Skeletal muscle cell (primary cell): Measurements from ENCODE around the gene SH3RF3.

Source experiments
- DNase-seq: peaks from one replicate; pipeline ENCODE4 v3.0.0-alpha.2; 2010; ENCODE audit warnings: low read depth
- H3K4me3 ChIP-seq: 2 replicates; pipeline ENCODE4 v1.5.1; 2011; ENCODE audit warnings: low read depth, mild to moderate bottlenecking, control low read depth, low read length, moderate library complexity

The SH3RF3 gene

DNA sequence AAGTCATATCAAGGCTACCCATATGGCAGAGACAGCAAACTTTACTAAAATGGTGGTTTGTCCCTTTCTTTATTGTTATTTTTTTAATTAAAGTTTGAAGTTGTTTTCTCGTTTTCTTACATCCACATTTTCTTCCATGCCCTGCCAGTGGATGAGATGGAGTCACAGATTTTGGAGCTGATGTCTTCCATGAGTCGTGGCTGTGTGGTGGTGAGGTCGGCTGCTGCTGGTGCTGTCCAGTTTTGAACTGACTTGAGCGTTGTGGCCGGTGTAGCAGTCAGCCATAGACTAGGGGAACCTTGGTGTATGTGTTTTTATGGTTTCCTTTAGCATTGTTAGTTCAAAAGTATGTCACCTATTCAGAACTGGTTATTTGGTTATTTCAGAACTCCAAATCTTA, 182.8 kb downstream of the SH3RF3 start:
- no peak overlapping the region for H3K4me3 ChIP-seq
- DNase-seq, result no peak

DNA sequence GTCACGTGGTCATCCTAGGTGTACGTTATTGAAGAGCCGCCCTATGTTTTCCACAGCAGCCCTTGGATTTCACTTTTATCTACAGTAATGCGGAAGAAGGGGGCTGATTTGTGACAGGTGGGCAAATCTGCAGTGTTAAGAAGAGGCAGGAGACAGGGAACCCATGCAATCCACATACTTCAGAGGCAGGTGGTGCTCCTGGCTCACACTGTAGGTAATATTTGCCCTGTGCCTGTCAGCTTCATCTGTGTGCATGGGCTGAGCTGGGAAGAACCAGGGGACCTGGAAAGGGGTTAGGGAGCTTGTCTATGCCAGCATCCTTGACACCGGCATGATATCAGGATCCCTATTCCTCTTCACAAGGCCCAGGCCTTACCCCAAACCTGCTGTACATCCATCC, 183.9 kb downstream of the SH3RF3 start:
- no peak for DNase-seq
- H3K4me3 ChIP-seq, result no peak overlapping the region

DNA sequence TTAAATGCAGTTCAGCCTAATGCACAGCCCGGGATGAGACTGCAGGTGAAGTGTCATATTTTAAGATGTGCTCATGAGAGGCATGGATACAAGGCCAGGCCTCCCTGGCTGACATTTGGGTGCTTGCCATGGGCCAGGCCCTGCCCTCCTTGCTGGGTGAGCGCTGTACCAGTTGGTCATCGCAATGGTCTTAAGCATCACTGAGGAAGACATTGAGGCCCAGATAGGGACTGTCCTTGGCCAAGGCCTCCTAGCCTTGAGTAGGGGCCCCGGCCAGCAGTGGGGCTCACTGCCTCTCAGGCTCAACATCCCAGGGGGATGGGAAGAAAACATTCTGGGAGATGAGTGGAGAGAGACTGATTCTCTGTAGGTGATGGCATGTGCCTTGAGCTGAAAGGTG, 184.3 kb downstream of the SH3RF3 start:
- no peak overlapping the region for H3K4me3 ChIP-seq
- no peak for DNase-seq

DNA sequence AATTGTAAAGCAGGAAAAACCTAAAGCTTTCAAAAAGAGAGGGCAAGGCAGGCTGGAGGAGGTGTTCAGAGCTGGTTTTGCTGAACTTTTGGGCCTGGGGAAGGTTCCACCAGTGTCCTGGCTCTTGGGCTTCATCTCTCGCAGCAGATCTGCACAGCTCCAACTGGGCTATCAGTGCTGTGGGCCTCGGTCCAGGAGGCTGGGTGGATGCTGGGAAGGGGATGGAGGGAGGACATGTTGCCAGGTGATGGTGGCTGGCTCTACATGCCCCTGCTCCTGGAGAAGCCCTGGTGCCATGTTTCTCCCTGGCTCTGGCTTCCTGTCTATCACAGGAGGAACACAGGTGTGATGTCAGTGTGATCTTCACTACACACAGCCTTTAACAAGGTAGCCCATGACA, 187.1 kb downstream of the SH3RF3 start:
- DNase-seq, result no peak
- no peak overlapping the region for H3K4me3 ChIP-seq

DNA sequence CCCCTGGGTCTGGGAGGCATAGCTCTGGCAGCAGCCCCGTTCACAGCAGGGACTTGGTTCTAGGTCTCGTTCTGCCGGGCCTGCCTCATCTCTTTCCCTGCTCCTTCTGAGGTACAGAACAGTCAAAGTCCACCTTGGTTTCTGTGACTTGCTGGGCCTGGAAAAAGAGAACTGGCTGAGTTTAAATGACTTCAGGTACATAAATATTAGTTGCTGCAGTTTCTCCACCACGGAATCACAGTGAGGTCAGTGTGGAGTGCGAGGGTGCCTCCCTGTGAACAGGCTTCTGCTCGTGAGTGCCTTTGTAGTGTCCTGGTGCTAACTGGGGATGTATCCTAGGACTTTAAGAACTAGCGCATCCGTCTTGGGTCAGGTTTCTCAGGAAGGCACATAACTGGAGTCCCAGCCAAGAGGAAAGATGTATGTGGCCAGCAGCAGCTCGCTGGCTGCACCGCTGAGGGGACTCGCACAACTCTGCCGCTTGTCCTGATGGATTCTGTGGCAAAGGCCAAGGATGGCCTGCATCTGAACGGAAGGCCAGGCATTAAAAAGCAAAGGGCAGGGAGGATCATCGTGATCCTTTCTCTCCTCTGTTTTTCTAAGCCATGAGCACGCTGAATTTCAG, 188.6 kb downstream of the SH3RF3 start:
- H3K4me3 ChIP-seq, result no peak overlapping the region
- no peak for DNase-seq

DNA sequence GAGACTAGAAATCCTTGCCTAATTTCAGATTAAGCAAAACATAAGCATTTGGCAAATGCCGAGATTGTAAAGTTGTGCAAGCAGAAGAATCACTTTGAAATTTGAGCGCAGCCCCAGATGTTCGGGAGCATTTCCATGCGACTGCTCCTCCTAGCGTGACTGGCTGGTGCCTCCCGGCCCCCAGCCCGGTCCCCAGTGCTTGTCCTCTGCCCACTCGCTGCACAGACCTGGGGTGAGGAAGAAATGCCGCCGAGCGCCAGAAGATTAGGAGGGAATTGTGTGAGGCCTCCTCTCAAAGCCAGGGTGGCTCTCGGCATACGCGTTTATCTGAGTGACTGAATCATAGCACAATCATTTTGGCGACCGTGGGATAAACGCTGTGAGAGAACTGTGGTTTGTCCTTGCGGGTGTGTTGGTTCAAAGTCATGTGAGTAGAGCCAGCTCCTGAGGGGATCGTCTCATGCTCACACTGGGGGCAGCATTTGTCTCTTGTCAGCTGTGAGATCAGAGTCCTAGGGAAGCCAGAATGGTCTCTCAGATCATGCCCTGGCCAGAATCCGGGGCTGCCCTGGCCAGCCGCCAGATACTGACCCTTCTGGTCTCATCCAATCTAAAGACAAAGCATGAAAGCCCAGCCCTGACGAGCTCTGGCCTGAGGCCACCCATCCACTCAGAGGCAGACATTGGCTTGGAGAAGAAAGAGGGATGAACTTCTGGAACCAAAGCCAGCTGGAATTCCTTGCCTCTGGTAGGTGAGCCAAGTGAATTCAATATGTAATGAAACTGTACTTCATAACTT, 189.3 kb downstream of the SH3RF3 start:
- peak; percentile 97 for DNase-seq
- H3K4me3 ChIP-seq, result peak overlapping the region; percentile 22

DNA sequence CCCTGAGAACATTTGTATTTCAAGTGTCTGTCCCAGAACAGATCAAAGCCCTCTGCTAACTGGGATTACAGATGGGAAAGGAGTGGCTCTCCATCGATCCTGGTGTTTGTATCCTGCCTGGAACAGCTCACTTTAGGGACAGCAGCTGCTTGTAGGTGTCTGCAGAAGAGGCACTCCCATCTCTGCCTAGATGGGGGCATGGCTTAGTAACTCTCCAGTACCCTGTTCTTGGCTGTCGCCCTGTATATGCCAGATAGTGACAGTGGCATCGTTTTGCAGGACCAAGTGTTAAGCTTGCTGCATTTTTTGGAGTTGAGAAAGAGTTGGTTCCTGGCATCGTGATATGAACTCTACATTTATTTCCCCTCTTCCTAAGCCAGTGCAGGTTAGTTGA, 189.9 kb downstream of the SH3RF3 start:
- peak overlapping the region; percentile 22 for H3K4me3 ChIP-seq

DNA sequence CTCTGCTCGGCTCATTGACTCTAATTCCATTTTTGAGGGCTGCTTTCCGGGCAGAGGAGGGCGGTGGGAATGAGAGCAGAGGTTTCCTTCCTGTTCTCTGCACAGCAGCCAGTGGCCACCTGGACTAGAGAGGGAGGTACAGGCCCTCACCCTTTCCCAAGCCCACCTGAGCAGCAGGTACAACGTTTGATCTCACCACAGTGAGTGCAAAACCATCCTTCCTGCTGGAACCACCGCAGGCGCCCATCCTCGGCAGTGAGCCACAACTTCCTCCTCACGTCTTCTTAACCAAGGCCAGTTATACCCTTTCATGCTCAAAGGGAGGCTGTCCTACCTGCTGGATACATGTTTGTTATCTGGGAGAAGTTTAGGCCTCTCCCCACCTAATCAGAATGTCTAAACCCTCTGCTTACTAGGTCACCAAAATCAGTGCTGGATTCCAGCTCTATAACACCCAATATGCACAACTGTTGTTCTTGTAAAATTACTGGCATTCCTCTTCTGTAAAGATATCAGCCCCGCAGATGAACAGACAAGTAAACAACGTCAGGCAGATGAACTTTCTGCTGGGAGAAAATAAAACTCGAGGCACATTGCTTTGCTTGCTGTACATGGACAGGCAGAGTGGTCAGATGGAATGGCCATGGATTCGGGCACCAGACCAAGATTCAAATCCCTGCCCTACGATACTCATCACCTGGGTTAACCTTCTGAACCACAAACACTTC, 191.4 kb downstream of the SH3RF3 start:
- DNase-seq, result no peak
- H3K4me3 ChIP-seq, result no peak overlapping the region

More for the DNA sequence above, 189.9 kb downstream of the SH3RF3 start:
- no peak for DNase-seq

DNA sequence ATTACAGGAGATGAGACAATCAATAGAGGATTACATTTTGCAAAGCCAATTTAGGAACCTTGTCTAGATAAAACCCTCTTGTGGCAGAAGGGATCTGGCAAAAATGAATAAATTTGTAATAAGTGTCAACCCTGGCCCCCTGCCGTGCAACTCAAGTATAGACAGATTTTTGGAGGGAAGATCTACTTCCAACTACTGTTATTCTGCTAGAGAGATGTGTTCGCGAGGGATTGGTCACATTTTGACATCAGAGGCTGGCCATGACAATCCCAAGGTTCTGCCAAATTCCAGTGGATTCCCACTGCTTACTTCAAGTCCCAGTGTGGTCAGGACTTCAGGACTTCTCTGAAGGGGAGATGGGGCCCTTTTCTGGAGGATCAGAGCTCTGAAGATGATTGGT, 192.6 kb downstream of the SH3RF3 start:
- DNase-seq, result no peak
- no peak overlapping the region for H3K4me3 ChIP-seq

DNA sequence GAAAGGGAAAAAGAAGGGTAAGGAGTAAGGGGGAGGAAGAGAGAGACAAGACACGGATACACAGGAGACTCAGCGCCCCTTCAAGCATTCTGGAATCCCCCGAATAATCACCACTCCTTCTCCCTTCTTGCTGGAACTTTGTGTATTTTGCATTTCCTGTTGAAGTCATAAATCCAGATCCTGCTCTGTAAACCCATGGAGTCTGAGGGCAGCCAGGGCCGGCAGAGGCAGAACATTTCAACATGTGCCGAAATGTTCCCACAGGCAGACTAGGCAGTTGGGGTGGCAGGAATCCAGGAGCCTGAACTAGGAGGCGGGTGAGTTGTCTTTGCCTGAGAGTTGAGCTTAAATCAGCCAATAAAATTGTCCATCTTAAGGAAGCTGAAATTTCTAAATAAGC, 193.1 kb downstream of the SH3RF3 start:
- no peak overlapping the region for H3K4me3 ChIP-seq
- DNase-seq, result peak; percentile 99

DNA sequence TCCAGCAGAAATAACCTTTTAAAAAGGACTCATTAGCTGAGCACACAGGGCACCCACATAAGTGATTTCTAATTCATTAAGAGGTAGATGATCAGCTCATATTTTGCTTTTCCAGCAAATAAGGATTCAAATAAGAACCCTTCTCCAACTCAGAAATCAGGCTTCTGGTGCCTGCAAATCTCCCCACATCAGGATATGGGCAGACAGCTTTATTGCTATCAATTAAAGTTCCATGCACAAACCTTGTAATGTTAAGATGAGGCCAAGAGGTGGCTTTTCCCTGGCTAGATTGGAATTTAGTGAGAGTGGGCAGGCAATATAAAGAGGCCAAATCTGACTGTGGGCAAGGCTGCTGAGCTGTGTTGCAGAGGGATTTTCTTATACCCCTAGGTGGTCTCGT, 193.6 kb downstream of the SH3RF3 start:
- no peak for DNase-seq
- no peak overlapping the region for H3K4me3 ChIP-seq

DNA sequence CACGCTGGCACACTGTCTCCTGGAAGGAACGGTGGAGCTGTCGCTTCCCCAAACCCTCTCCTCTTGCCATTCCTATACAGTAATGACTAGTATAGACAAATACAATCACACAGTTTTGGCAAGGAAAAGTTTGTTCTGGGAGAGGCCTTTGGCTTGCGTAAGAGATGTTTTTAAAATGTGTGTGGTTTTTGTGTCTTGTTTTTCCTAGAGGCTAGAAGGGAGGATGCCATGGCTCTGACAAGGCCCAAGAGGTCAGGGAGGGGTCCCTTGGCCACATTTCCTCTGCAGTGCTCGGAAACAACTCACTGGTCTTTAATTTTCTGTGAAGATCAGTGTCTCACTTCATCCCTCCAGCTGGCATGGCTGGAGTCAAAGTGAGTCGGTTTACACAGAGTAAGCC, 195.9 kb downstream of the SH3RF3 start:
- DNase-seq, result peak; percentile 98
- H3K4me3 ChIP-seq, result no peak overlapping the region

DNA sequence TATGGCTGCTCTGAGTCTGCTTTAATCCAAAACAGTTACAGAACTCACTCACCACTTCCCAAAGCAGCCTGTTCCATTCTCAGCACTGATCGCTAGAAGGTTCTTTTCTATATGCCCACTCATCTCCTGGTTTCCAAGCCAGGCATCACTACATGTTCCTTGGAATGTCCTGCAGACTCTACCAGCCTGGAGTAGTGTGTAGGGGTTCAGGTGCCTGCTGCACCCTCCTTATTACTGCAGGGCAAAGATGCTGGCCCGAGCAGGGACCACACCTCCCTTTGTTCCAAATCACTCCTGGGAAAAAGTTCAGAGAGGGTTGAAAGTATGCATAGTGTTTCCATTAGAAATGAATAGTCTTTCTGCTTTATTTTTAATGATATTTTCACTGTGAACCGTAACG, 196.6 kb downstream of the SH3RF3 start:
- no peak overlapping the region for H3K4me3 ChIP-seq
- no peak for DNase-seq

DNA sequence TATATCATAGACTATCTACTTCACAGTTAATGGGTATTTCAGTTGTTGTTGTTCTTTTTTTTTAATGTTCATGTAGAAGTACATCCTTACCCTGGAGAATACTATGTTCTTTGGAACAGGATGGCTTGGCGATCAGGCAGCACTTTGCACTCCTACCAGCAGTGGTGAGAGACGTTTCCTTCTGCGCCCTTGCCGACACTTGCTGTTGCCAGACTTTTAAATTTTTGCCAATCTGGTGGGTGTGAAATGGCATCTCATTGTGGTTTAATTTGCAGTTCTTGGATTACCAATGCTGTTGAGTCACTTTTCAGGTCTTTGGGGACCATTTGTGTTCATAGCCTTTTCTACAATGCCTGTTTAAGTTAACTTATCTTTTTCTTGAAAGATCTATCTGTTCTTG, 197.3 kb downstream of the SH3RF3 start:
- DNase-seq, result peak; percentile 47
- H3K4me3 ChIP-seq, result no peak overlapping the region

DNA sequence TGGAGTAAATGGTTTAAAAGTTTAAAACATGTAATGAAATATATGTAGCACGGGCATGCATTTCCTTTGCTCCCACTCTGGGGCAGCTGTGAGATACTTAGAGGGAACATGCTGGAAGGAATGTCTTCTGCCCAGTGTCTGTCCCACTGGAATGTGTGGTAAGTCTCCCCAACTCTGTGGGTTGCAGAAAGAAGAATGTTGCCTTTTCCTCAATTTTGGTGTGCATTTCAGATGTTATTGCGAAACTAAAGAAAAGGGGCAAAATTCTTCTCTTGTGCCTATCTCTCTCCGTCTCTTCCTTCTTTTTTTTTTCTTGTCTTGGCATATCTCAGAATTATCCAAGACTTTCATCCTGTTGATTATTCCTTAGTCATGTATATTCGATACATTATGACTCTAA, 201.1 kb downstream of the SH3RF3 start:
- peak; percentile 58 for DNase-seq
- no peak overlapping the region for H3K4me3 ChIP-seq

DNA sequence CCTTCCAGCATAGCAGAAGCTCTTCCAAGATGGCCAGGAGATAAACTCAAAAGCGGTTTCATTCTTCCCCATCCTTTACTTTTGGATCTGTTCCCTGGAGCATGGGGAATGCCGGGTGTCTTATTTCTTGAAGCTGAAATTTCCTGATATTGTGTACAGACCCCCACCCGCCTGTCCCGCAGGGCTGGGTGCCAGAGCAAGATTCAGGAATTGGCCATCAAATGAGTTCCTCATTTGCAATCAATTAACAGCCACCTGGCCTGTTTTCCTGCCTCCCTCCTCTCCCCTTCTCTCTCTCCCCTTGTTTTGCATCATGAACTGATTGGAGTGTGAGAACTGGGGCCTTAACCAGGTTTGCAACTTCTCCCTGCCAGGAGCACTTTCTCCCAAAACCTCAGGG, 202.1 kb downstream of the SH3RF3 start:
- H3K4me3 ChIP-seq, result no peak overlapping the region
- no peak for DNase-seq

DNA sequence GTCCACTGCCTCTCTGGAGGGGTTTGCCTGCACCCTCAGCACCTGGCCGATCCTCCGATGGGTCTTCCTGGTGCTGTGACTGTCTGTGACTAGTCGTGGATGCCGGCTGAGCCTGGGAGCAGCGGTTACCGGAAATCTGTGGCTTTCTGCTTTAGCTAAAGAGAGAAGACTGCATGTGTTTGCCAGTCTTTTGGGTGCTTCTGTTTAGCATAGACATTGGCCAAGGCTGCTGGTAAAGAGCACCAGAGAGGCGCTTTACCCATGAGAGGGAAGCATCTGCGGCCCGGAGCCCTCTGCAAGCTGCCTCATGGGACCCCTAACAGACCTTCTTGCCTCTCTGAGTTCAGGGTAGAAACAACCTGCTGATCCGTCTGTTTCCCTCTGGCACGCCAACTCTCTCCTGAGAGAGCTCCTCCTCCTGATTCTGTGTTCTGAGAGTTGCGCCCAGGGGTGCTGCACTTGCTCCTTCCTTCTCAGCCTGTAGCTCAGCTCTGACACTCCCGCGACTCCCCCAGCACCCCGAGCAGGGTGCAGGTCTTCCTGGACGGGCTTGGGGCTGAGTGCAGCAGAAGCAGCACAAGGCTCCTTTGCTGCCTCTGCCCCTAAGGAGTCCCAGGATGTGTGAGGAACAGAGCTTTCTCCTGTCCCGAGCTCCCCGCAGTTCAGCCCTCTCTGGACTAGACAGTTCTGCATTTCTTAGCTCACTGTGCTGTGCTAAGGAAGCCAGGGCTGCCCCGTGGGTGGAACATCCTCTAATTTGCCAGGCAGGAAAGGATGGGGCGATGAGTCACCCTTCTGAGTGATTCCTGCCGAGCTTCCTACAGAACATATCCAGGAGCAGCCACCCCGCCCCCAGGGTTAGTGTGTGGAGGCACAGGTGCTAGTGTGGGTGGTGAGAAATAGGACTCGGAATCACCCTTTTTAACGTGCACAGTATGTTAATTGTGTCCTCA, 203.2 kb downstream of the SH3RF3 start:
- peak overlapping the region; percentile 22 for H3K4me3 ChIP-seq
- DNase-seq, result peak; percentile 93

DNA sequence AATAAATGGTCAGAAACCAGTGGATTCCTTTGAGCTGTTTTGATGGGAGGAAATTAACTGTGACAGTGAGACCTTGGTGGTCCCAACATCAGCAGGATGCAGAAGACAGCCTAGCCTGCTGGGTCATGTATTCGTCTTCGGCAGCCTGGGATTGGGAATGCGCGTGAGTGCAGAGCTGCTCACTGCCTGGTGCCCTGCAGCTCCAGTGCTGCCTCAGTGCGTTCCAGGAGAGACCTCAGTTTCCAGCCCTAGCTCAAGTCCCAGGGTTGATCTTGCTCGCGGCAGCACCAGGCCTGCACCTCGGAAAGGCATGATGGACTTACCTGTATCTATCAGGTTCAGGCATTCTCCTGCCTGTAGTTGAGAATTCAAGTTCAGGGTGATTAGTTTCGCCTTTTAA, 203.9 kb downstream of the SH3RF3 start:
- no peak for DNase-seq
- no peak overlapping the region for H3K4me3 ChIP-seq

DNA sequence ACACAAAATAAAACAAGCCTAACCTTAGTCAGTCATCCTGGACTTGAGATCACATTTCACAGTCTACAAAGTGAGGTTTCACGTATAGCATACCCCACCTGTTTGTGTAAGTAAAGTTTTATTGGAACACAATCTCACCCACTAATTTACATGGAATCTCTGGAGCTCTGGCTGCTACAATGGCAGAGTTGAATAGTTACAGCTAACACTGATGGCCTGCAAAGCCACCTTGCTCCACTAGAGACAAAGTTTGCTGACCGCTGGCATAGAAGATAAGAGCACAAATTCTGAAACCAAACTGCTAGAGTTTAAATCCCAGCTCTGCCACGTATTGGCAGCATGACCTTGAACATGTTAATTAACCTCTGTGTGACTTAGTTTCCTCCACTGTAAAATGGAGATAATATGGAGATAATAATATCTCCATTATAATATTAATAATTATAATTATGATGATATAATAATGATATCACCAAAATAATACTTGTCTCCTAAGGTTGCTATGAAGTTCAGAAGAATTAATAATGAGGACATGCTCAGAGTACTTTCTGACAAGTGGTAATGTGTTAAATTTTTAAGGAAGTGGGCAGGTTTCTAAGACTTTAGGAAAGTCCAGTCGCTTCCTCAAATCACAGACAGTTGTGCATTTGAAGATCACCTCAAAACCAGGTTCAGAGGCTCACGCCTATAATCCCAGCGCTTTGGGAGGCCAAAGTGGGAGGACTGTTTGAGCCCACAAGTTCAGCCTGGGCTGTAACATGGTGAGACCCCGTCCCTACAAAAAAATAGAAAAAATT, 204.6 kb downstream of the SH3RF3 start:
- no peak for DNase-seq
- H3K4me3 ChIP-seq, result no peak overlapping the region
